ENCODE data around the gene FSD1L. TPM values are rescaled to one million over a fixed set of nuclear protein-coding genes. Genes with fewer than 3 reads are reported as not detected.

The FSD1L gene
- total RNA-seq, 1 experiment from 2014 or later: 5.7 TPM

DNA sequence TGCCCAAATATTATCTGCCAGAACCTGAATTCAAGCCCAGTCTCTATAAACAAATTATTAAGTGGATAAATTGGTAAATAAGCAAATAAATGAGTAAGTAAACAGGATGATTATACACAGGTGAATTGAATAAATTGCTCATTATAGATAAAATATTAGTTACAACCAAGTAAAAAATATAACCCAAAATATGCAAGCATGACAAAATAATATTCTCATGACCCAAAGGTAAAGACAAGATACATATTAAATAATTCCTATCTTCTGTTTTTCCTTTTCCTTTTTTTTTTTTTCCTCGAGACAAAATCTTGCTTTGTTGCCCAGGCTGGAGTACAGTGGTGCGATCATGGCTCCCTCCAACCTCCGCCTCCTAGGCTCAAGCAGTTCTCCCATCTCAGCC lies 21.2 kb upstream of the FSD1L start:
- H3K4me1 ChIP-seq: no peaks in the 10 kb centered on the region
- H3K27me3 ChIP-seq (replicated peaks; ENCODE audit: control insufficient read depth, insufficient read depth, low read length): no peaks in the 10 kb centered on the region; the same call in 1 of the 2 replicates
- no peaks in the 10 kb centered on the region for H3K36me3 ChIP-seq (ENCODE audit: control insufficient read depth, insufficient read depth, low read length)
- Mint-ChIP-seq H3K4me1 (ENCODE audit: low read depth, unreplicated experiment) (no peaks in the 10 kb centered on the region), H3K36me3 (ENCODE audit: insufficient read depth, unreplicated experiment) (no peaks in the 10 kb centered on the region), H3K27ac (ENCODE audit: unreplicated experiment) (no peak overlapping the region), H3K27me3 (ENCODE audit: insufficient read depth, unreplicated experiment) (no peaks in the 10 kb centered on the region), H3K4me3 (ENCODE audit: unreplicated experiment) (no peak overlapping the region), H3K9me3 (ENCODE audit: unreplicated experiment) (no peaks in the 10 kb centered on the region)
- H3K4me3 ChIP-seq (ENCODE audit: low read depth, low read length): no peak overlapping the region
- intact Hi-C loops (cut with micrococcal nuclease; ENCODE audit: unreplicated experiment): loop anchor here (1.0 to 5.0 kb wide), 3 partner anchors 49 to 291 kb away; no protein-coding TSS in a partner anchor
- POLR2A ChIA-PET: no interaction called here
- BruUV-seq (replicated peaks): no TSS peak
- no peak for TF ChIP-seq CTCF (IDR thresholded peaks at IDR 0.05; ENCODE audit: insufficient read depth in 1 of 2, low read depth in 1 of 2, low read length in 1 of 2, severe bottlenecking in 1 of 2, unreplicated experiment in 1 of 2)
- H3K9me3 ChIP-seq: no peaks in the 10 kb centered on the region
- CTCF ChIA-PET: interaction anchor here (0.8 kb wide), 1 partner anchor 48 kb away, joined by 3 read pairs; no protein-coding TSS in a partner anchor
- no peak for DNase-seq

DNA sequence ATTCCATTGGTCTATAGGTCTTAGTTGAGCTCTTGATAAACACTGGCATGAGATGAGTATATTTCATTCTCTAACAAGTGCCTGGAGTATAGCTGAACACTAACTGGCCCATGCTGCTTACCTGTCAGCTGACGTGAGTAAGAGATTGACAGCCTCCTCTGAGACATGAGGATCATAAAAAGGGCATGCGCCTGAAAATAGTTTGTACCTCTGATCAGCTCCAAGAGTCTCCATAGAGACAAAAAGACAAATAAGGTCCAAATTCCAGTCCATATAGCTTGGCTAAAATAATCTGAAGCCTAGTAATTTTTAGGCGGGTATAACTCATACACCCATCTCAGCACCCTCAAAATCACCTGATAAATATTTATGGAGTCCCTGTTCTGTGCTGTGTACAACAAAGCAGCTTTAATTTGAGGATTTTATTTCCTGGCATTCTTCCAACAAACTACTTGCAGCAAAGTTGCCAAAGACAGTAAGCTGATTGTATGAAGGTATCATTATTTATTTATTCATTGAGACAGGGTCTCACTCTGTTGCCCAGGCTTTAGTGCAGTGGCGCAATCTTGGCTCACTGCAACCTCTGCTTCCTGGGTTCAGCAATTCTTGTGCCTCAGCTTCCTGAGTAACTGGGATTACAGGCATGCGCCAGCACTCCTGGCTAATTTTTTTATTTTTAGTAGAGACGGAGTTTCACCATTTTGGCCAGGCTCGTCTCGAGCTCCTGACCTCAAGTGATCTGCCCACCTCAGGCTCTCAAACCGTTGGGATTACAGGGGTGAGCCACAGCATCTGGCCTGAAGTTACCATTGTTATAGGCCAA lies 16.2 kb upstream of the FSD1L start:
- peaks cover 10% of the 10 kb centered on the region for H3K4me1 Mint-ChIP-seq (ENCODE audit: low read depth, unreplicated experiment)
- H3K4me1 ChIP-seq: peaks cover 8% of the 10 kb centered on the region
- intact Hi-C loops (cut with micrococcal nuclease; ENCODE audit: unreplicated experiment): no loop called here
- ChIA-PET POLR2A (no interaction called here), CTCF (no interaction called here)
- H3K4me3 ChIP-seq (ENCODE audit: low read depth, low read length): no peak overlapping the region
- no TSS peak for BruUV-seq (replicated peaks)
- no peaks in the 10 kb centered on the region for H3K27me3 ChIP-seq (replicated peaks; ENCODE audit: control insufficient read depth, insufficient read depth, low read length)
- H3K4me3 Mint-ChIP-seq (ENCODE audit: unreplicated experiment): no peak overlapping the region
- DNase-seq: no peak
- peaks cover 21% of the 10 kb centered on the region for H3K9me3 Mint-ChIP-seq (ENCODE audit: unreplicated experiment)
- TF ChIP-seq CTCF (IDR thresholded peaks at IDR 0.05; ENCODE audit: insufficient read depth in 1 of 2, low read depth in 1 of 2, low read length in 1 of 2, severe bottlenecking in 1 of 2, unreplicated experiment in 1 of 2): no peak
- no peaks in the 10 kb centered on the region for H3K36me3 ChIP-seq (ENCODE audit: control insufficient read depth, insufficient read depth, low read length)
- H3K27me3 Mint-ChIP-seq (ENCODE audit: insufficient read depth, unreplicated experiment): no peaks in the 10 kb centered on the region
- peaks cover 6% of the 10 kb centered on the region for H3K36me3 Mint-ChIP-seq (ENCODE audit: insufficient read depth, unreplicated experiment)
- no peak overlapping the region for H3K27ac Mint-ChIP-seq (ENCODE audit: unreplicated experiment)
- no peaks in the 10 kb centered on the region; the same call in 1 of the 2 replicates for H3K9me3 ChIP-seq

GRCh38 chr9:105432247-105432842 lies 15.5 kb upstream of the FSD1L start:
- Histone ChIP-seq H3K4me1 (peaks cover 8% of the 10 kb centered on the region), H3K4me3 (ENCODE audit: low read depth, low read length) (no peak overlapping the region), H3K9me3 (no peaks in the 10 kb centered on the region; the same call in 1 of the 2 replicates), H3K27me3 (replicated peaks; ENCODE audit: control insufficient read depth, insufficient read depth, low read length) (no peaks in the 10 kb centered on the region), H3K36me3 (ENCODE audit: control insufficient read depth, insufficient read depth, low read length) (no peaks in the 10 kb centered on the region)
- Mint-ChIP-seq H3K27me3 (ENCODE audit: insufficient read depth, unreplicated experiment) (no peaks in the 10 kb centered on the region), H3K4me1 (ENCODE audit: low read depth, unreplicated experiment) (peaks cover 10% of the 10 kb centered on the region), H3K4me3 (ENCODE audit: unreplicated experiment) (no peak overlapping the region), H3K27ac (ENCODE audit: unreplicated experiment) (no peak overlapping the region), H3K9me3 (ENCODE audit: unreplicated experiment) (peaks cover 21% of the 10 kb centered on the region), H3K36me3 (ENCODE audit: insufficient read depth, unreplicated experiment) (peaks cover 6% of the 10 kb centered on the region)
- DNase-seq: no peak
- ChIA-PET CTCF (no interaction called here), POLR2A (no interaction called here)
- no TSS peak for BruUV-seq (replicated peaks)
- intact Hi-C loops (cut with micrococcal nuclease; ENCODE audit: unreplicated experiment): no loop called here
- no peak for TF ChIP-seq CTCF (IDR thresholded peaks at IDR 0.05; ENCODE audit: insufficient read depth in 1 of 2, low read depth in 1 of 2, low read length in 1 of 2, severe bottlenecking in 1 of 2, unreplicated experiment in 1 of 2)
